ENCODE results near the gene MARCHF2.
A peak's percentile ranks its signal among the peaks of the same experiment; 100 is the strongest.
"Not testable (repeated sequence)": the region's sequence is repeated elsewhere in the genome, so short reads cannot be mapped to it uniquely, and the experiment has no call there.

Gene MARCHF2

DNA sequence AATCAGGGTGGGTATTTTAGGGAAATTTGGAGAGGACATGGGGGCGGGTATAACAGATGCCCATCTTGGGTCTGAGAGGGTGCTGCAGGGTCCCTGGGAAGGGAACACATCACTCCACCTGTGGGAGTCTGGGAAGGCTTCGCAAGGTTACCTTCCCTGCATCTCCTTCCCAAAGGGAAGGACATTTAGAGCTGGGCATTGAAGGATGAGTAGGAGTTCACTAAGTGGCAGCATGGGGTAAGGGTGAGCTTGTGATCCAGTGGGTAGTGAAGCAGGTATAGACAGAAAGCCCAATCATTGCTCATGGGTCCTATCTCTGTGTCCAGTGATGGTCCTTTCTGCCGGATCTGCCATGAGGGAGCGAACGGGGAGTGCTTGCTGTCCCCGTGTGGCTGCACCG, 13.2 kb downstream of the MARCHF2 start:
- peaks cover 11% of the 10 kb centered on the region for H3K4me1 ChIP-seq (ENCODE audit: insufficient read depth, low read length)
- no peak overlapping the region for H3K9ac ChIP-seq (ENCODE audit: low read length)
- no peaks in the 10 kb centered on the region for H3K27me3 ChIP-seq (ENCODE audit: control insufficient read depth in 1 of 2, insufficient read depth in 2 of 2, low read length in 2 of 2)
- H3K36me3 ChIP-seq (ENCODE audit: insufficient read depth, low read length) = peaks cover 16% of the 10 kb centered on the region
- no peak overlapping the region for H3K27ac ChIP-seq (ENCODE audit: low read depth, low read length)
- H3K9me3 ChIP-seq (ENCODE audit: low read length) = no peaks in the 10 kb centered on the region
- H3K4me3 ChIP-seq (ENCODE audit: low read depth in 1 of 2, low read length in 2 of 2) = no peak overlapping the region

- peaks cover 16% of the 10 kb centered on the region for H3K36me3 ChIP-seq (ENCODE audit: insufficient read depth, low read length)
- no peaks in the 10 kb centered on the region for H3K27me3 ChIP-seq (ENCODE audit: control insufficient read depth in 1 of 2, insufficient read depth in 2 of 2, low read length in 2 of 2)
- H3K27ac ChIP-seq (ENCODE audit: low read depth, low read length) = no peak overlapping the region
- no peak overlapping the region for H3K4me3 ChIP-seq (ENCODE audit: low read depth in 1 of 2, low read length in 2 of 2)
- H3K4me1 ChIP-seq (ENCODE audit: insufficient read depth, low read length) = no peaks in the 10 kb centered on the region
- no peak overlapping the region for H3K9ac ChIP-seq (ENCODE audit: low read length)
- no peaks in the 10 kb centered on the region for H3K9me3 ChIP-seq (ENCODE audit: low read length)
These were observed 15.9 kb downstream of the MARCHF2 start for GRCh38 chr19:8429044-8429443.

- Histone ChIP-seq H3K27me3 (ENCODE audit: control insufficient read depth in 1 of 2, insufficient read depth in 2 of 2, low read length in 2 of 2) (no peaks in the 10 kb centered on the region), H3K4me3 (ENCODE audit: low read depth in 1 of 2, low read length in 2 of 2) (no peak overlapping the region), H3K9ac (ENCODE audit: low read length) (no peak overlapping the region), H3K4me1 (ENCODE audit: insufficient read depth, low read length) (no peaks in the 10 kb centered on the region), H3K36me3 (ENCODE audit: insufficient read depth, low read length) (peaks cover 16% of the 10 kb centered on the region), H3K27ac (ENCODE audit: low read depth, low read length) (no peak overlapping the region), H3K9me3 (ENCODE audit: low read length) (no peaks in the 10 kb centered on the region)
These were observed 16.7 kb downstream of the MARCHF2 start for GRCh38 chr19:8429826-8430225.

DNA sequence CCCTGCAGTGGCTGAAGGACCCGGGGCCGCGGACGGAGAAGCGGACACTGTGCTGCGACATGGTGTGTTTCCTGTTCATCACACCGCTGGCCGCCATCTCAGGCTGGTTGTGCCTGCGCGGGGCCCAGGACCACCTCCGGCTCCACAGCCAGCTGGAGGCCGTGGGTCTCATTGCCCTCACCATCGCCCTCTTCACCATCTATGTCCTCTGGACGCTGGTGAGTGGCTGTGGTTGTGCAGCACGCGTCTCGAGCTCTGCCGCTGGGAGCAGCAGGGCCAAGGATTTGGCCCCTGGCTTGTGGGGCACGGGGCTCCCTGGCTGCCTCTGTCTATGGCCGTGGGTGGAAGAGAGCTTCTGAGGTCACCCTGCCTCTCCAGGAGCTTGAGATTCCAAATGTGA, 17.5 kb downstream of the MARCHF2 start:
- H3K4me3 ChIP-seq (ENCODE audit: low read depth in 1 of 2, low read length in 2 of 2) = no peak overlapping the region
- no peak overlapping the region for H3K9ac ChIP-seq (ENCODE audit: low read length)
- H3K4me1 ChIP-seq (ENCODE audit: insufficient read depth, low read length) = no peaks in the 10 kb centered on the region
- no peaks in the 10 kb centered on the region for H3K27me3 ChIP-seq (ENCODE audit: control insufficient read depth in 1 of 2, insufficient read depth in 2 of 2, low read length in 2 of 2)
- no peak overlapping the region for H3K27ac ChIP-seq (ENCODE audit: low read depth, low read length)
- H3K9me3 ChIP-seq (ENCODE audit: low read length) = no peaks in the 10 kb centered on the region
- H3K36me3 ChIP-seq (ENCODE audit: insufficient read depth, low read length) = peaks cover 16% of the 10 kb centered on the region

GRCh38 chr19:8438236-8438635, 25.1 kb downstream of the MARCHF2 start:
- Histone ChIP-seq H3K36me3 (ENCODE audit: insufficient read depth, low read length) (peaks cover 16% of the 10 kb centered on the region), H3K9ac (ENCODE audit: low read length) (no peak overlapping the region), H3K4me1 (ENCODE audit: insufficient read depth, low read length) (no peaks in the 10 kb centered on the region), H3K27me3 (ENCODE audit: control insufficient read depth in 1 of 2, insufficient read depth in 2 of 2, low read length in 2 of 2) (no peaks in the 10 kb centered on the region), H3K27ac (ENCODE audit: low read depth, low read length) (no peak overlapping the region), H3K9me3 (ENCODE audit: low read length) (no peaks in the 10 kb centered on the region), H3K4me3 (ENCODE audit: low read depth in 1 of 2, low read length in 2 of 2) (no peak overlapping the region)

- Histone ChIP-seq H3K4me3 (ENCODE audit: low read depth in 1 of 2, low read length in 2 of 2) (no peak overlapping the region), H3K4me1 (ENCODE audit: insufficient read depth, low read length) (peaks cover 13% of the 10 kb centered on the region), H3K9me3 (ENCODE audit: low read length) (no peaks in the 10 kb centered on the region), H3K27me3 (ENCODE audit: control insufficient read depth in 1 of 2, insufficient read depth in 2 of 2, low read length in 2 of 2) (no peaks in the 10 kb centered on the region), H3K9ac (ENCODE audit: low read length) (no peak overlapping the region), H3K27ac (ENCODE audit: low read depth, low read length) (no peak overlapping the region), H3K36me3 (ENCODE audit: insufficient read depth, low read length) (peaks cover 26% of the 10 kb centered on the region)
These were observed 28.8 kb downstream of the MARCHF2 start for GRCh38 chr19:8441725-8442544.

DNA sequence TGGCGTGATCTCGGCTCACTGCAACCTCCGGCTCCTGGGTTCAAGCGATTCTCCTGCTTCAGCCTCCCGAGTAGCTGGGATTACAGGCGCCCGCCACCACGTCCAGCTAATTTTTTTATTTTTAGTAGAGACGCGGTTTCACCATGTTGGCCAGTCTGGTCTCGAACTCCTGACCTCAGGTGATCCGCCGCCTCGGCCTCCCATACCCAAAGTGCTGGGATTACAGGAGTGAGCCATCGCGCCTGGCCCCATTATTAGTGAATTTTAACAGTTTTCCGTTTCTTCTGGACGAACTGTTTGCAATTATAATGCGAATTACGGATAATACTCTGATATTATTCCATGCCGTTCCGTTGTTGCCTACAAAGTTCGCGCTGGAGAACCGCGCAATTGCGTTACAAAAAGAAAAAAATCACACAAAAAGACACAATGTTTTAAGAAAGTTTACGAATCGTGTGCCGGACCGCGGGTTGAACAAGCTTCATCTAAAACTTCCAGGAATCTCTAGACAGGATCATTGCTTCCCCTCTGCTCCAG, 31.1 kb downstream of the MARCHF2 start:
- peak overlapping the region; percentile 62 to 96 for H3K4me3 ChIP-seq (ENCODE audit: low read depth in 1 of 2, low read length in 2 of 2)
- H3K27me3 ChIP-seq (ENCODE audit: control insufficient read depth in 1 of 2, insufficient read depth in 2 of 2, low read length in 2 of 2); H3K9me3 ChIP-seq (ENCODE audit: low read length): not testable (repeated sequence)
- H3K27ac ChIP-seq (ENCODE audit: low read depth, low read length) = peak overlapping the region; percentile 83
- H3K36me3 ChIP-seq (ENCODE audit: insufficient read depth, low read length) = peaks cover 17% of the 10 kb centered on the region
- peak overlapping the region; percentile 52 for H3K9ac ChIP-seq (ENCODE audit: low read length)
- peaks cover 31% of the 10 kb centered on the region for H3K4me1 ChIP-seq (ENCODE audit: insufficient read depth, low read length)

GRCh38 chr19:8444677-8445487, 31.8 kb downstream of the MARCHF2 start, which contains the start of gene HNRNPM:
TSS of gene HNRNPM (plus strand) at chr19:8444975. CDS start at chr19:8444999, 24 bp downstream.
- peak within 1 kb of the TSS; percentile 62 to 96 for H3K4me3 ChIP-seq (ENCODE audit: low read depth in 1 of 2, low read length in 2 of 2)
- peaks cover 15% of the 10 kb centered on the region for H3K36me3 ChIP-seq (ENCODE audit: insufficient read depth, low read length)
- H3K9ac ChIP-seq (ENCODE audit: low read length) = peak within 1 kb of the TSS; percentile 54
- peak within 1 kb of the TSS; percentile 95 for H3K27ac ChIP-seq (ENCODE audit: low read depth, low read length)
- H3K27me3 ChIP-seq (ENCODE audit: control insufficient read depth in 1 of 2, insufficient read depth in 2 of 2, low read length in 2 of 2) = no peaks in the 10 kb centered on the region
- H3K4me1 ChIP-seq (ENCODE audit: insufficient read depth, low read length) = peaks cover 34% of the 10 kb centered on the region
- no peaks in the 10 kb centered on the region for H3K9me3 ChIP-seq (ENCODE audit: low read length)

DNA sequence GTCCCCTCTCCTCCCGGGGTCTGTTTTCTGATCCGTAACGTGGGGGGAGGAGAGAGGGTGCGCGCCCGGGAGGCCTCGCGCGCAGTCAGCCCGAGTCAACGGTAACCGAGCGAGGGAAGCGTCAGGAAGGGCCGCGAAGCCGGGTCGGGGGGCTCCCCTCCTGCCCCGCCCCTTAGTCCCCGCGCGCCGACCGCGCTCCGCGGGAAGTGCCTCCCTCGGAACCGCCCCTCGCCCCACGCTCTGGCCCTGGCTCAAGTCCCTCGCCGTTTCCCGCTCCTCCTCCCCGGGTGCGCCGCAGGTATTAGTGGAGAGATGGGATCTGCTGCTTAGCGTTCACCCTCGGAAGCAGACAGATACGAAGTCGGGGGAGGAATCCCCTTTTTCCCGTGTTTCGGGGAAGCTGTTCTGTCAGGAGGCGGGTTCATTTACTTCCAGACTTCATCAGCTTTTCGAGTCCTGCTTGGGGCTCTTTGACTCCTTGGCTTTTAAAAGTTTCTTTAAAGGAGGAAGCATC, 32.4 kb downstream of the MARCHF2 start:
- Histone ChIP-seq H3K4me3 (ENCODE audit: low read depth in 1 of 2, low read length in 2 of 2) (peak overlapping the region; percentile 62 to 96), H3K27ac (ENCODE audit: low read depth, low read length) (peak overlapping the region; percentile 95), H3K9me3 (ENCODE audit: low read length) (no peaks in the 10 kb centered on the region), H3K36me3 (ENCODE audit: insufficient read depth, low read length) (peaks cover 15% of the 10 kb centered on the region), H3K4me1 (ENCODE audit: insufficient read depth, low read length) (peaks cover 38% of the 10 kb centered on the region), H3K27me3 (ENCODE audit: control insufficient read depth in 1 of 2, insufficient read depth in 2 of 2, low read length in 2 of 2) (no peaks in the 10 kb centered on the region), H3K9ac (ENCODE audit: low read length) (peak overlapping the region; percentile 54)

DNA sequence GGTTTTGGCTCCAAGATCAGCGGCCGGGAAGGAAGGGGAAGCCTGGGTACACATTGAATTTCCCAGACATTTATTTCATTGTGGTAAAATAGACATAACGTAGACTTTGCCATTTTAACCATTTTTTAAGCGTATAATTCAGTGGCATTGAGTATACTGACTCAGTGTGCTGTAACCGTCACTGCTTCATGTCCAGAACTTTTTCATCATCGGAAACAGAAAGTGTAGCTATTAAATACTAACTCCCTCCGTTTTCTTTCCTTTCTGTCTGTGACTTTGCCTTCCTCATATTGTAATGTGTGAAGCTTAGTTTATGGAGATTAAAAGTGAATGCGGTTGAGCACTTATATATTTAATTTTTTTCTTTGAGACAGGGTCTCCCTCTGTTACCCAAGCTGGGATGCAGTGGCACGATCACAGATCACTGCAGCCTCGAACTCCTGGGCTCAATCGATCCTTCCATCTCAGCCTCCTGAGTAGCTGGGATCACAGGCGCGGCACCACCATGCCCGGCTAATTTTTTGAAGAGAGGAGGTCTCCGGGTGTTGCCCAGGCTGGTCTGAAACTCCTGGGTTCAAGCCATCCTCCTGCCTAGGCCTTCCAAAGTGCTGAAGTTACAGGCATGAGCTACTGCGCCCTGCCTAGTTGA, 33.1 kb downstream of the MARCHF2 start:
- peaks cover 38% of the 10 kb centered on the region for H3K4me1 ChIP-seq (ENCODE audit: insufficient read depth, low read length)
- H3K4me3 ChIP-seq (ENCODE audit: low read depth in 1 of 2, low read length in 2 of 2) = peak overlapping the region; percentile 62 to 96
- H3K9ac ChIP-seq (ENCODE audit: low read length) = peak overlapping the region; percentile 54

GRCh38 chr19:8449830-8450229, 36.7 kb downstream of the MARCHF2 start:
- Histone ChIP-seq H3K36me3 (ENCODE audit: insufficient read depth, low read length) (peaks cover 20% of the 10 kb centered on the region), H3K4me1 (ENCODE audit: insufficient read depth, low read length) (peaks cover 65% of the 10 kb centered on the region)

More for the DNA sequence above, 33.1 kb downstream of the MARCHF2 start:
- Histone ChIP-seq H3K27me3 (ENCODE audit: control insufficient read depth in 1 of 2, insufficient read depth in 2 of 2, low read length in 2 of 2) (no peaks in the 10 kb centered on the region), H3K27ac (ENCODE audit: low read depth, low read length) (peak overlapping the region; percentile 95), H3K9me3 (ENCODE audit: low read length) (no peaks in the 10 kb centered on the region), H3K36me3 (ENCODE audit: insufficient read depth, low read length) (peaks cover 15% of the 10 kb centered on the region)

More at GRCh38 chr19:8449830-8450229, 36.7 kb downstream of the MARCHF2 start:
- no peaks in the 10 kb centered on the region for H3K27me3 ChIP-seq (ENCODE audit: control insufficient read depth in 1 of 2, insufficient read depth in 2 of 2, low read length in 2 of 2)
- no peaks in the 10 kb centered on the region for H3K9me3 ChIP-seq (ENCODE audit: low read length)
- H3K4me3 ChIP-seq (ENCODE audit: low read depth in 1 of 2, low read length in 2 of 2) = no peak overlapping the region
- H3K9ac ChIP-seq (ENCODE audit: low read length) = no peak overlapping the region
- H3K27ac ChIP-seq (ENCODE audit: low read depth, low read length) = no peak overlapping the region
